ENCODE data around the gene UBL4B. TPM values are rescaled to one million over a fixed set of nuclear protein-coding genes. Genes with fewer than 3 reads are reported as not detected.

The UBL4B gene
- total RNA-seq, 1 experiment from 2014 or later = not detected

DNA sequence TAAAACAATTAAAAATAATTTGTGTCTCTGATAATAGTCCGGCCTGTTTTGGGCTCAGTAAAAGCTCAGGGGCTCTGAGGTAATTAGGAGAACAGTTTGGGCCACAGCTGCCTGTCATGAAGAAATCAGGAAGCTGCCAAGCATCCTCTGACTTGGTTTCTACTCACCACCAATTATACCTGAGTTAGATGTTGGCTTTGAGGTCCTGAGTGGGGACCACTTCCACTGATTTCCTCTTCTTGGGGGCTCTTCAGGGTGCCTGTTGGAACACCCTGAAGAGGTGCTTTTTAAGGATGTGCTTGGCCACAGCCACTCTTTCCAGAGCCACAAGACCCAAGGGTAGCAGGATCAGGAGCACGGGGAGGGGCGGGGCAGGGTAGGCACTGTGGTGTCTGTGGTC, 48.9 kb downstream of the UBL4B start:
- no peak overlapping the region for H2AK5ac ChIP-seq (ENCODE audit: insufficient read length, low read length)
- no peaks in the 10 kb centered on the region; the same call in 1 of the 2 replicates for H3K27me3 ChIP-seq (ENCODE audit: insufficient read depth, low read length)
- Mint-ChIP-seq H3K9me3 (no peaks in the 10 kb centered on the region), H3K27ac (no peak overlapping the region; a peak in 1 of 7 replicates), H3K27me3 (ENCODE audit: low read depth) (peaks cover 35% of the 10 kb centered on the region), H3K4me3 (no peak overlapping the region), H3K4me1 (peaks cover 5 to 9% of the 10 kb centered on the region in 2 experiments; a peak in 3 of 4 replicates), H3K36me3 (ENCODE audit: insufficient read depth in 1 of 3, low read depth in 3 of 3) (no peaks in the 10 kb centered on the region)
- H3K23me2 ChIP-seq (ENCODE audit: insufficient read length, low read depth, low read length, poor library complexity, severe bottlenecking) = no peaks in the 10 kb centered on the region
- no peak overlapping the region for H3K4ac ChIP-seq (ENCODE audit: low read depth, low read length)
- no peak overlapping the region for H3K56ac ChIP-seq (ENCODE audit: insufficient read length, low read depth, low read length)
- no peaks in the 10 kb centered on the region for H3K4me1 ChIP-seq (ENCODE audit: insufficient read depth, low read length)
- no peak overlapping the region for H3K18ac ChIP-seq (ENCODE audit: insufficient read length, low read depth, low read length)
- no peak overlapping the region for H3K14ac ChIP-seq (ENCODE audit: insufficient read depth, low read length)
- no peak overlapping the region for H2AFZ ChIP-seq (ENCODE audit: low read length)
- no peak overlapping the region for H4K8ac ChIP-seq (replicated peaks; ENCODE audit: insufficient read length, low read depth, low read length)
- no peak overlapping the region for H3K27ac ChIP-seq (ENCODE audit: insufficient read length, low read depth, low read length)
- no peaks in the 10 kb centered on the region for H3K9me3 ChIP-seq (ENCODE audit: control insufficient read depth, low read depth, low read length)
- H3T11ph ChIP-seq (ENCODE audit: low read length) = no peak overlapping the region
- no peak overlapping the region for H2BK5ac ChIP-seq (ENCODE audit: insufficient read length, low read length)
- H3K9ac ChIP-seq (ENCODE audit: extremely low read depth, insufficient read length, low read length) = no peak overlapping the region
- no peak overlapping the region for H3K4me2 ChIP-seq (ENCODE audit: insufficient read depth, insufficient read length, low read length)
- H2BK120ac ChIP-seq (ENCODE audit: low read depth, low read length, poor library complexity, severe bottlenecking) = no peak overlapping the region
- no peak overlapping the region for H4K5ac ChIP-seq (ENCODE audit: insufficient read length, low read depth, low read length)
- no peak overlapping the region for H2BK15ac ChIP-seq (ENCODE audit: low read depth, low read length)
- no peaks in the 10 kb centered on the region for H3K79me2 ChIP-seq (ENCODE audit: insufficient read depth, low read length)
- no peak overlapping the region for H4K91ac ChIP-seq (ENCODE audit: insufficient read length, low read depth, low read length)
- TF ChIP-seq, protein P1, sequence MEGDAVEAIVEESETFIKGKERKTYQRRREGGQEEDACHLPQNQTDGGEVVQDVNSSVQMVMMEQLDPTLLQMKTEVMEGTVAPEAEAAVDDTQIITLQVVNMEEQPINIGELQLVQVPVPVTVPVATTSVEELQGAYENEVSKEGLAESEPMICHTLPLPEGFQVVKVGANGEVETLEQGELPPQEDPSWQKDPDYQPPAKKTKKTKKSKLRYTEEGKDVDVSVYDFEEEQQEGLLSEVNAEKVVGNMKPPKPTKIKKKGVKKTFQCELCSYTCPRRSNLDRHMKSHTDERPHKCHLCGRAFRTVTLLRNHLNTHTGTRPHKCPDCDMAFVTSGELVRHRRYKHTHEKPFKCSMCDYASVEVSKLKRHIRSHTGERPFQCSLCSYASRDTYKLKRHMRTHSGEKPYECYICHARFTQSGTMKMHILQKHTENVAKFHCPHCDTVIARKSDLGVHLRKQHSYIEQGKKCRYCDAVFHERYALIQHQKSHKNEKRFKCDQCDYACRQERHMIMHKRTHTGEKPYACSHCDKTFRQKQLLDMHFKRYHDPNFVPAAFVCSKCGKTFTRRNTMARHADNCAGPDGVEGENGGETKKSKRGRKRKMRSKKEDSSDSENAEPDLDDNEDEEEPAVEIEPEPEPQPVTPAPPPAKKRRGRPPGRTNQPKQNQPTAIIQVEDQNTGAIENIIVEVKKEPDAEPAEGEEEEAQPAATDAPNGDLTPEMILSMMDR (conservative IDR thresholded peaks at IDR 0.05) = no peak
- H3K23ac ChIP-seq (ENCODE audit: insufficient read length, low read depth, low read length) = no peak overlapping the region
- H2BK20ac ChIP-seq (ENCODE audit: low read depth, low read length, poor library complexity, severe bottlenecking) = no peak overlapping the region
- no peaks in the 10 kb centered on the region for H3K79me1 ChIP-seq (ENCODE audit: insufficient read depth, low read depth, low read length, poor library complexity, severe bottlenecking)
- H2BK12ac ChIP-seq (ENCODE audit: insufficient read length, low read depth, low read length) = no peak overlapping the region
- no CpG with 5 or more reads among the region's 3 CpGs for WGBS (ENCODE audit: extremely low coverage, insufficient read length, low lambda C conversion rate)
- peaks cover under 1% of the 10 kb centered on the region for H4K20me1 ChIP-seq (ENCODE audit: control insufficient read depth, insufficient read depth, insufficient read length)
- DNase-seq = no peak
